ENCODE measurements around the gene CERS4. TPM values are rescaled to one million over a fixed set of nuclear protein-coding genes. Genes with fewer than 3 reads are reported as not detected.

The CERS4 gene
- total RNA-seq, 1 experiment from 2014 or later, result 66.9 TPM

GRCh38 chr19:8180018-8180417 is 29.2 kb upstream of the CERS4 start:
- H3K36me3 ChIP-seq (ENCODE audit: control insufficient read depth, insufficient read depth, low read length), result no peaks in the 10 kb centered on the region
- H3K27me3 ChIP-seq (replicated peaks; ENCODE audit: control insufficient read depth, insufficient read depth, low read length), result no peaks in the 10 kb centered on the region
- ChIA-PET CTCF (no interaction called here), POLR2A (no interaction called here)
- Mint-ChIP-seq H3K36me3 (ENCODE audit: insufficient read depth, unreplicated experiment) (no peaks in the 10 kb centered on the region), H3K27me3 (ENCODE audit: insufficient read depth, unreplicated experiment) (no peaks in the 10 kb centered on the region), H3K4me3 (ENCODE audit: unreplicated experiment) (no peak overlapping the region), H3K4me1 (ENCODE audit: low read depth, unreplicated experiment) (no peaks in the 10 kb centered on the region), H3K27ac (ENCODE audit: unreplicated experiment) (no peak overlapping the region), H3K9me3 (ENCODE audit: unreplicated experiment) (no peaks in the 10 kb centered on the region)
- H3K4me3 ChIP-seq (ENCODE audit: low read depth, low read length), result no peak overlapping the region
- no peaks in the 10 kb centered on the region for H3K9me3 ChIP-seq
- BruUV-seq (replicated peaks), result no TSS peak
- H3K4me1 ChIP-seq, result no peaks in the 10 kb centered on the region
- intact Hi-C loops (cut with micrococcal nuclease; ENCODE audit: unreplicated experiment), result no loop called here
- DNase-seq, result no peak
- TF ChIP-seq, protein P1, sequence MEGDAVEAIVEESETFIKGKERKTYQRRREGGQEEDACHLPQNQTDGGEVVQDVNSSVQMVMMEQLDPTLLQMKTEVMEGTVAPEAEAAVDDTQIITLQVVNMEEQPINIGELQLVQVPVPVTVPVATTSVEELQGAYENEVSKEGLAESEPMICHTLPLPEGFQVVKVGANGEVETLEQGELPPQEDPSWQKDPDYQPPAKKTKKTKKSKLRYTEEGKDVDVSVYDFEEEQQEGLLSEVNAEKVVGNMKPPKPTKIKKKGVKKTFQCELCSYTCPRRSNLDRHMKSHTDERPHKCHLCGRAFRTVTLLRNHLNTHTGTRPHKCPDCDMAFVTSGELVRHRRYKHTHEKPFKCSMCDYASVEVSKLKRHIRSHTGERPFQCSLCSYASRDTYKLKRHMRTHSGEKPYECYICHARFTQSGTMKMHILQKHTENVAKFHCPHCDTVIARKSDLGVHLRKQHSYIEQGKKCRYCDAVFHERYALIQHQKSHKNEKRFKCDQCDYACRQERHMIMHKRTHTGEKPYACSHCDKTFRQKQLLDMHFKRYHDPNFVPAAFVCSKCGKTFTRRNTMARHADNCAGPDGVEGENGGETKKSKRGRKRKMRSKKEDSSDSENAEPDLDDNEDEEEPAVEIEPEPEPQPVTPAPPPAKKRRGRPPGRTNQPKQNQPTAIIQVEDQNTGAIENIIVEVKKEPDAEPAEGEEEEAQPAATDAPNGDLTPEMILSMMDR (IDR thresholded peaks at IDR 0.05; ENCODE audit: insufficient read depth in 1 of 2, low read depth in 1 of 2, low read length in 1 of 2, severe bottlenecking in 1 of 2, unreplicated experiment in 1 of 2), result no peak

GRCh38 chr19:8184274-8184673 is 24.9 kb upstream of the CERS4 start:
- H3K27ac Mint-ChIP-seq (ENCODE audit: unreplicated experiment), result no peak overlapping the region
- H3K27me3 ChIP-seq (replicated peaks; ENCODE audit: control insufficient read depth, insufficient read depth, low read length), result no peaks in the 10 kb centered on the region
- H3K4me3 Mint-ChIP-seq (ENCODE audit: unreplicated experiment), result no peak overlapping the region
- no peaks in the 10 kb centered on the region for H3K4me1 ChIP-seq
- no peaks in the 10 kb centered on the region for H3K9me3 Mint-ChIP-seq (ENCODE audit: unreplicated experiment)
- ChIA-PET POLR2A (no interaction called here), CTCF (no interaction called here)
- intact Hi-C loops (cut with micrococcal nuclease; ENCODE audit: unreplicated experiment), result no loop called here
- H3K9me3 ChIP-seq, result no peaks in the 10 kb centered on the region
- no TSS peak for BruUV-seq (replicated peaks)
- H3K27me3 Mint-ChIP-seq (ENCODE audit: insufficient read depth, unreplicated experiment), result no peaks in the 10 kb centered on the region
- no peak overlapping the region for H3K4me3 ChIP-seq (ENCODE audit: low read depth, low read length)
- DNase-seq, result no peak
- H3K4me1 Mint-ChIP-seq (ENCODE audit: low read depth, unreplicated experiment), result no peaks in the 10 kb centered on the region
- H3K36me3 Mint-ChIP-seq (ENCODE audit: insufficient read depth, unreplicated experiment), result peaks cover 6% of the 10 kb centered on the region
- H3K36me3 ChIP-seq (ENCODE audit: control insufficient read depth, insufficient read depth, low read length), result no peaks in the 10 kb centered on the region
- TF ChIP-seq, protein P1 (IDR thresholded peaks at IDR 0.05; ENCODE audit: insufficient read depth in 1 of 2, low read depth in 1 of 2, low read length in 1 of 2, severe bottlenecking in 1 of 2, unreplicated experiment in 1 of 2), result no peak

DNA sequence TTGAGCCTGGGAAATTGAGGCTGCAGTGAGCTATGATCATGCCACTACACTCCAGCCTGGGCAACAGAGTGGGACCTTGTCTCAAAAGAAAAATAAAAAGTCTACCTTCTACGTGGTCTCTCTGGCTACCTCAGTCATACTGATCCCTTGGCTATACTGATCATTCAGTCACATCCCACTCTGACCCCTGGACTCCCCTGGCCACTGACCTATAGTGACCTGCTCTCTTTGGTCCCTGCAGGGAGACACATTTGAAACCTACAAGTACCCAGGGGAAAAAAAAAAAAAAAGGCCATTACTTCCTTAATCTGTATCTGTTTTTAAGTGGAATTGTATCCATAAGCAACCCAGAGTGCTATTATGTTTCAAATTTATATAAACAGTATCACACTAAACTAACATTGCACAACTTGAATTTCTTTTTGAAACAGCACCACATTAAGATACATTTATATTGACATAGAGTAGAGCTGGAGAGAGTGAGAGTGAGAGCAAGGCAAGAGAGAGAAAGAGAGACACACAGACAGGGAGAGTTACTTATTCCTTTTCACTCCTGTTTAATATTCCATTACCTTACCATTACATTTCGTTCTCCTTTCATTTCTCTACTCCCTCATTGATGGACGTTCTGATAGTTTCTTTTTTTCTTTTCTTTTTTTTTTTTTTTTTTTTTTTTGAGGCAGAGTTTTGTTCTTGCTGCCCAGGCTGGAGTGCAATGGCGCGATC is 23.7 kb upstream of the CERS4 start:
- Mint-ChIP-seq H3K9me3 (ENCODE audit: unreplicated experiment) (no peaks in the 10 kb centered on the region), H3K36me3 (ENCODE audit: insufficient read depth, unreplicated experiment) (peaks cover 6% of the 10 kb centered on the region), H3K27me3 (ENCODE audit: insufficient read depth, unreplicated experiment) (no peaks in the 10 kb centered on the region), H3K4me1 (ENCODE audit: low read depth, unreplicated experiment) (no peaks in the 10 kb centered on the region), H3K27ac (ENCODE audit: unreplicated experiment) (no peak overlapping the region), H3K4me3 (ENCODE audit: unreplicated experiment) (no peak overlapping the region)
- H3K4me3 ChIP-seq (ENCODE audit: low read depth, low read length), result no peak overlapping the region
- TF ChIP-seq, protein P1 (IDR thresholded peaks at IDR 0.05; ENCODE audit: insufficient read depth in 1 of 2, low read depth in 1 of 2, low read length in 1 of 2, severe bottlenecking in 1 of 2, unreplicated experiment in 1 of 2), result no peak
- ChIA-PET CTCF (interaction anchor here (0.7 kb wide), 1 partner anchor 265 kb away, joined by 7 read pairs; no protein-coding TSS in a partner anchor), POLR2A (no interaction called here)
- H3K36me3 ChIP-seq (ENCODE audit: control insufficient read depth, insufficient read depth, low read length), result no peaks in the 10 kb centered on the region
- DNase-seq, result no peak
- no TSS peak for BruUV-seq (replicated peaks)
- intact Hi-C loops (cut with micrococcal nuclease; ENCODE audit: unreplicated experiment), result no loop called here
- H3K27me3 ChIP-seq (replicated peaks; ENCODE audit: control insufficient read depth, insufficient read depth, low read length), result no peaks in the 10 kb centered on the region
- H3K9me3 ChIP-seq, result no peaks in the 10 kb centered on the region
- no peaks in the 10 kb centered on the region for H3K4me1 ChIP-seq

All from Caco-2 (cell line).